Astrocyte (in vitro differentiated cells and primary cell): ENCODE data around the gene TRIM26. TPM values are rescaled to one million over a fixed set of nuclear protein-coding genes. Genes with fewer than 3 reads are reported as not detected.

Experiments used
- DNase-seq: peaks from one replicate; pipeline ENCODE4 v3.0.0-alpha.2; 2010; ENCODE audit warnings: low read depth
- FAIRE-seq: peaks from 2 replicates; lab custom pipeline; 2011; peaks lifted over from hg19 to GRCh38; lab: Jason Lieb, UNC
- H2AFZ ChIP-seq: 2 replicates; pipeline ENCODE4 v1.6.0; 2012; ENCODE audit warnings: low read depth, low read length, inconsistent platforms
- H3K27ac ChIP-seq: 2 replicates; pipeline ENCODE4 v1.5.1; 2011; ENCODE audit warnings: low read depth, low read length, inconsistent platforms
- H3K27me3 ChIP-seq: 2 replicates; pipeline ENCODE4 v1.6.0; 2011; ENCODE audit warnings: low read length, inconsistent platforms; ENCODE audit not compliant: insufficient read depth
- H3K36me3 ChIP-seq: 2 replicates; pipeline ENCODE4 v1.5.1; 2011; ENCODE audit warnings: low read length, inconsistent platforms; ENCODE audit not compliant: insufficient read depth
- H3K4me1 ChIP-seq: 2 replicates; pipeline ENCODE4 v1.5.1; 2011; ENCODE audit warnings: low read length, inconsistent platforms; ENCODE audit not compliant: insufficient read depth
- H3K4me2 ChIP-seq: 2 replicates; pipeline ENCODE4 v1.6.0; 2012; ENCODE audit warnings: low read length, inconsistent platforms
- H3K4me3 ChIP-seq: 2 replicates; pipeline ENCODE4 v1.5.1; 2011; ENCODE audit warnings: low read depth, mild to moderate bottlenecking, low read length, inconsistent platforms; ENCODE audit not compliant: insufficient read depth
- H3K79me2 ChIP-seq: 2 replicates; pipeline ENCODE4 v1.6.0; 2012; ENCODE audit warnings: mild to moderate bottlenecking, low read length, inconsistent platforms; ENCODE audit not compliant: insufficient read depth
- H3K9ac ChIP-seq: 2 replicates; pipeline ENCODE4 v1.6.0; 2012; ENCODE audit warnings: mild to moderate bottlenecking, low read length, inconsistent platforms
- H3K9me3 ChIP-seq: 2 replicates; pipeline ENCODE4 v1.5.1; 2012; ENCODE audit warnings: low read depth, mild to moderate bottlenecking, low read length, inconsistent platforms; ENCODE audit not compliant: insufficient read depth
- H4K20me1 ChIP-seq: 2 replicates; pipeline ENCODE4 v1.6.0; 2012; ENCODE audit warnings: low read length, inconsistent platforms; ENCODE audit not compliant: insufficient read depth
- H3K27ac Mint-ChIP-seq: one replicate; pipeline ENCODE4 v1.8.0; 2021; ENCODE audit warnings: mild to moderate bottlenecking, mixed read lengths; ENCODE audit not compliant: unreplicated experiment
- H3K27me3 Mint-ChIP-seq: one replicate; pipeline ENCODE4 v1.8.0; 2021; ENCODE audit warnings: low read depth, mixed read lengths; ENCODE audit not compliant: unreplicated experiment
- H3K36me3 Mint-ChIP-seq: one replicate; pipeline ENCODE4 v1.8.0; 2021; ENCODE audit warnings: low read depth, mixed read lengths; ENCODE audit not compliant: unreplicated experiment
- H3K4me1 Mint-ChIP-seq: one replicate; pipeline ENCODE4 v1.8.0; 2021; ENCODE audit warnings: low read depth, mixed read lengths; ENCODE audit not compliant: unreplicated experiment
- H3K4me3 Mint-ChIP-seq: one replicate; pipeline ENCODE4 v1.8.0; 2021; ENCODE audit warnings: mild to moderate bottlenecking, moderate library complexity, mixed read lengths; ENCODE audit not compliant: unreplicated experiment
- H3K9me3 Mint-ChIP-seq: one replicate; pipeline ENCODE4 v1.8.0; 2021; ENCODE audit warnings: mild to moderate bottlenecking, mixed read lengths; ENCODE audit not compliant: unreplicated experiment
- EZH2 ChIP-seq: IDR thresholded peaks from 2 replicates; pipeline ENCODE4 v1.6.1; 2012; ENCODE audit warnings: mild to moderate bottlenecking, low read length, inconsistent platforms; ENCODE audit not compliant: insufficient read depth
- total RNA-seq: library from RNA; stranded (reverse); gene quantifications from 2 replicates; pipeline ENCODE4 v1.2.1, GENCODE V29; 2021
- TF ChIP-seq, protein P1 (sequence below): IDR thresholded peaks from 2 replicates; pipeline ENCODE4 v1.5.1; 2011; ENCODE audit warnings: low read depth, mild to moderate bottlenecking, inconsistent platforms, low read length, moderate library complexity; ENCODE audit not compliant: insufficient read depth

Gene TRIM26
- total RNA-seq, 1 donor from 2014 or later = 52.8 TPM

DNA sequence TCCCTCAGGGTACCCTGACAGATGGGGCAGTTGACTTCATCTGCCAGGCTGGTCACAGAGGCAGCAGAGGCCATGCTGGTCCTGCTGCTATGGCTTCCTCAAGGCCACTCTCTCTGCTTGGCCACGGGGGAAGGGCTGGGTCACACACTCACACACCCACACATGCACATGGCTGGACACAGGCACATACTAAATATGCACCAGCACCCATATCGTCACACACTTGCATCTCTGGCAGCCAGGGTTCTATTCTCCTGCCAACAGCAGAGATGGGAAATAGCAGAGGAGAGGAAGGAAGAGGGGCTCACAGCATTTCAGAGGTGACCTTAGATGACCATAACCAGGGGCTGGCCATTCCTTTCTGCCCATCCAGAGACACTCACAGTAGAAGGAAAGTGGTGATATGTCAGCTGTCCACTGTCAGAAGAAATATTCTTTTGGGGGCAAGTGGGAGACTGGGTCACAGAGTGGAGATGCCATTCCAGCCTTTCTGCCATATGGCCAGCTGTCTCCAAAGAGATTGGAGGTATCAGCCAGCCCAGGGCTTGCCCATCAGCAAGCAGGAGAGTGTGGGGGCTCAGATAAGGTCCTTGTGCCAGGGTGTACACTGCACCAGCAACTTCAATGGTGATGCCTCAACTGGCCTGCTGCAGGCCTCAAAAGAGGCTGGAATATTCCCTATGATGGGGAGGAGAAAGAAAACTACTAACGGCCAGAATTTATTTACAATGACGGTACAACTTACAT is 52.2 kb downstream of the TRIM26 start, which contains the start of gene TRIM10:
Gene TRIM10, minus strand, starts transcription at position 427 of the 747 bp plus-strand sequence. Its CDS starts 353 bp downstream, at position 74.
- Histone ChIP-seq H3K79me2 (no peaks in the 10 kb centered on the region), H3K9ac (no peak within 1 kb of the TSS), H3K4me2 (no peak within 1 kb of the TSS), H4K20me1 (no peaks in the 10 kb centered on the region), H2AFZ (no peak within 1 kb of the TSS), H3K27ac (no peak within 1 kb of the TSS), H3K9me3 (no peaks in the 10 kb centered on the region), H3K36me3 (no peaks in the 10 kb centered on the region), H3K4me3 (no peak within 1 kb of the TSS), H3K4me1 (no peaks in the 10 kb centered on the region), H3K27me3 (peaks cover 4% of the 10 kb centered on the region)
- TF ChIP-seq, protein P1, sequence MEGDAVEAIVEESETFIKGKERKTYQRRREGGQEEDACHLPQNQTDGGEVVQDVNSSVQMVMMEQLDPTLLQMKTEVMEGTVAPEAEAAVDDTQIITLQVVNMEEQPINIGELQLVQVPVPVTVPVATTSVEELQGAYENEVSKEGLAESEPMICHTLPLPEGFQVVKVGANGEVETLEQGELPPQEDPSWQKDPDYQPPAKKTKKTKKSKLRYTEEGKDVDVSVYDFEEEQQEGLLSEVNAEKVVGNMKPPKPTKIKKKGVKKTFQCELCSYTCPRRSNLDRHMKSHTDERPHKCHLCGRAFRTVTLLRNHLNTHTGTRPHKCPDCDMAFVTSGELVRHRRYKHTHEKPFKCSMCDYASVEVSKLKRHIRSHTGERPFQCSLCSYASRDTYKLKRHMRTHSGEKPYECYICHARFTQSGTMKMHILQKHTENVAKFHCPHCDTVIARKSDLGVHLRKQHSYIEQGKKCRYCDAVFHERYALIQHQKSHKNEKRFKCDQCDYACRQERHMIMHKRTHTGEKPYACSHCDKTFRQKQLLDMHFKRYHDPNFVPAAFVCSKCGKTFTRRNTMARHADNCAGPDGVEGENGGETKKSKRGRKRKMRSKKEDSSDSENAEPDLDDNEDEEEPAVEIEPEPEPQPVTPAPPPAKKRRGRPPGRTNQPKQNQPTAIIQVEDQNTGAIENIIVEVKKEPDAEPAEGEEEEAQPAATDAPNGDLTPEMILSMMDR = no peak
- no peak for TF ChIP-seq EZH2
- Mint-ChIP-seq H3K9me3 (peaks cover 9% of the 10 kb centered on the region), H3K4me3 (no peak within 1 kb of the TSS), H3K4me1 (peaks cover 5% of the 10 kb centered on the region), H3K36me3 (no peaks in the 10 kb centered on the region), H3K27me3 (peaks cover 37% of the 10 kb centered on the region), H3K27ac (no peak within 1 kb of the TSS)
- no peak for DNase-seq
- FAIRE-seq = no peak

DNA sequence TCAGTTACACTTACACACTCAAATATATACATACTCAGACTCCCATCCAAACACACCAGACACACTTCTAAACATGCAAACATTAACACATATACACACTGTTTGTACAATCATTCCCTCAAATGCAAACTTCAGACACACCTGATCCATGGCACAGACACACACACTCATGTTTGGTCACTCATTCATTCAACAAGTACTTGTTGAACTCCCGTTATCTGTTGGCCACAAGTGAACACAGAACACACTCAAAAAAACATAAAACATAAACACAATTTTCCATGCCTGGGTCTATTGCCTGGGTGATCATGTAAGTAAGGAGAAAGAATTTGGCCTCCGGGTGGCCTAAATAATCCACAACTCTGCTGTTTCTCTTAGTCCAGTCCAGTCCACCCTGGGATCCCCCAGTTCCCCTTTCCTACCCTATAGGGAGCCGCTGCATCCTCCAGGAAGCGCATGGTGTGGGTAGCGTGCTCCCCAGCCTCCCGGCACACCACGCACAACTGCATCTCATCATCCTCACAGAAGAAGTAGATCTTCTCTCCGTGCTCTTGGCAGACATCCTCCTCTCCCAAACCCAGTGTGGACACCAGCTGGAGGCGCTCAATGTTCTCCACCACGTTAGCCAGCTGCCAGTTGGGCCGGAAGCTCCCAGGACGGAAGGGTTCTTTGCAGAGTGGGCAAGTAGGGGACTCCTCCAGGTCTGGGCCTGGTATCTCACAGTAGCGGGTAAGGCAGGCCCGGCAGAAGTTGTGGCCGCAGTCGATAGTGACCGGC is 53.0 kb downstream of the TRIM26 start:
- peaks cover 4% of the 10 kb centered on the region for H3K27me3 ChIP-seq

More for the DNA sequence above, 53.0 kb downstream of the TRIM26 start:
- H2AFZ ChIP-seq = no peak overlapping the region
- Mint-ChIP-seq H3K9me3 (peaks cover 7% of the 10 kb centered on the region), H3K4me3 (no peak overlapping the region), H3K36me3 (no peaks in the 10 kb centered on the region), H3K27ac (no peak overlapping the region), H3K27me3 (peaks cover 32% of the 10 kb centered on the region), H3K4me1 (peaks cover 12% of the 10 kb centered on the region)
- peaks cover 7% of the 10 kb centered on the region for H3K4me1 ChIP-seq
- no peak overlapping the region for H3K4me3 ChIP-seq
- no peak overlapping the region for H3K4me2 ChIP-seq
- H4K20me1 ChIP-seq = no peaks in the 10 kb centered on the region
- H3K79me2 ChIP-seq = no peaks in the 10 kb centered on the region
- no peak overlapping the region for H3K9ac ChIP-seq
- no peaks in the 10 kb centered on the region for H3K9me3 ChIP-seq
- no peak for FAIRE-seq
- TF ChIP-seq EZH2 = no peak
- TF ChIP-seq, protein P1 = no peak
- H3K36me3 ChIP-seq = no peaks in the 10 kb centered on the region
- no peak for DNase-seq
- no peak overlapping the region for H3K27ac ChIP-seq
